ENCODE measurements around the gene AIDA.
A peak's percentile ranks its signal among the peaks of the same experiment; 100 is the strongest.

The AIDA gene

DNA sequence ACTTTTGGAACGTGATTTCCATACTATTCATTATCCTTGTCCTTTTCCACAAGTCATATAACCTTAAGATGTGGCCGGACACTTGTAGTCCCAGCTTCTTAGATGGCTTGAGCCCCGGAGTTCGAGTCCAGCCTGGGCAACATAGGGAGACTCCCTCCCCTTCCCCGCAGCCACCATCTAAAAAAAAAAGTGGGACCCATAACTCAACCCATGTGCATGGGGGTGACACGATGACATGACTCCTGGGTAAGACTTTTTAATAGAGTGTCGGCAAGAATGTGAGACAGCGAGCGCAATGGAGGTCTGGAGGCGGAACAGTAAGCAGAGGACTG is 68.7 kb downstream of the AIDA start:
- no peak for DNase-seq

DNA sequence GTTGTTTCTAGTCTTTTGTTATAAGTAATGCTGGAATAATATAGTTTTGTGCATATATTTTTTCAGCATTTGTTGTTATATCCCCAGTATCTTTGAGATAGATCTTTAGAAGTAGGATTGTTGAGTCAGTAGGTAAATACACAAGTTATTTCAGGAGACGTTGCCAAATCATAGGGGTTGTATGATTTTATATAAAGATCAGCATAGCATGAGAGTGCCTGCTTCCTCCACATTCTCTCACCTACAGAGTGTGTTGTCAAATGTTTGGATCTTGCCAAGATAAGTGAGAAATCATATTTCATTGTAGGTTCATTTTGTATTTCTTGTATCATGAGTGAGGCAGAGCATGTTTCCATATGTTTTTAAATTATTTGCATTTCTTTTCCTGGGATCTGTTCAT is 69.8 kb downstream of the AIDA start:
- no peak for DNase-seq

DNA sequence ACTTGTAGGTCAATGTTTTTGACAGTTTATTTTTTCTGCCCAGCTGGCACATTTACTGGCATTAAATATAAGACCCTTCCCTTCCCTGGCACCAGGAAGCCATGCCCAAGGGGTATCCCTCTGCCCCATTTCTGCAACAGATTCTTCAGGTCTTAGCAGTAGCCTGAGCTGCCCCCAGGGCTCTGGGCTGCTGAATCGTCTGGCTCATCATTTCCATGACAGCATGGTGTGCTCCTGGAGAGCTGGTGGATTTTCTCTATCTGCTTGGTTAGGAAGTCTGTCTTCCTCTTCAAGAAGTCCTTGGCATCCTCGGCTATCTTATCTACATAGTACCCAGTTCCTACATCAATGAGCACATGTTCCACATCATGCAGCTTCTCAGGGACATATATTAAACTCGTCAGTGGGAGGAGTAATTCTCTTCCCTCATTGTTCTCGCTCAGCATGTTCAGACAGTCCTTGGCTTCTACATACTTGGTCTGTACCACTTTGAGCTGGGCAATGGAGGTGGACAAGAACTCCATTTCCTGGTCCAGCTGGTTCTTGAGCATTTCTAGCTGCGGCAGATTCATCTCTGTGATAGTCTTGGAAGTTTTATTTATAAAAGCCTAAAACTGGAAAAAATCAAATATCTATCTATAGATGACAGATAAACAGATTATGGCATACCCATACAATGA is 70.9 kb downstream of the AIDA start:
- no peak for DNase-seq

DNA sequence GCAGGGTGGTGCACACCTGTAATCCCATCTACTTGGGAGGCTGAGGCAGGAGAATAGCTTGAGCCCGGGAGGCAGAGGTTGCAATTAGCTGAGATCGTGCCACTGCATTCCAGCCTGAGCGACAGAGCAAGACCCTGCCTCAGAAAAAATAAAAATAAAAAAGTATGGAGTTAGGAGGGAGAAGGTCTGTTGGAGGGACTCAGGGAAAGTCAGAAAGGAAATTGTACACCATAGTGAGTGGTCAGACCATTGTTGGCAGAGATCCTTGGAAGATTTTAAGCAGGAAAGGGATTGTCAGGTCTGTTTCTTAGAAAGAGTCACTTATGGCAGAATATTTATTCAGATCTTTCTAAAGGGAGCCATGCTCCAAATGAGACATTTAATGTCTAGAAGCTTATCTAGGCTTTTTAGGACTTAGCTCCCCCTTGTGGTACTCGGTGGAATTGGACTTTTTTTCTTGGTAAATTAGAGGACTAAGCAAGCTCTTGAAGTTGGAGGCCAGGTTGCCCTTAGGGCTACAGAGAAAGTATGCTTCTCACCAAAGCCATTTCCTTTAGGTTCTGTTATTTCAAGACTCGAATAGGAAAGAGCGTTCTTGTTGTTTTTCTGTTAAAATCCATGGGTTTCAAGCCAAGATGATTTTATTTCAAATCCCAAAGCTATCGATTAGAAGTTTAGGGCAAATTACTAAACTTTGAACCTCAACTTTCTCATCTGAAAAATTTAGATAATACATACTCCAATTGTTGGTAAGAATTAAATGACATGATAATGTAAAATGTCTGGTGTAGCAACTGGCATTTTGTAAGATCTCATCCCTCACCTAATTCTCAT is 77.9 kb downstream of the AIDA start:
- DNase-seq = peak; percentile 73

DNA sequence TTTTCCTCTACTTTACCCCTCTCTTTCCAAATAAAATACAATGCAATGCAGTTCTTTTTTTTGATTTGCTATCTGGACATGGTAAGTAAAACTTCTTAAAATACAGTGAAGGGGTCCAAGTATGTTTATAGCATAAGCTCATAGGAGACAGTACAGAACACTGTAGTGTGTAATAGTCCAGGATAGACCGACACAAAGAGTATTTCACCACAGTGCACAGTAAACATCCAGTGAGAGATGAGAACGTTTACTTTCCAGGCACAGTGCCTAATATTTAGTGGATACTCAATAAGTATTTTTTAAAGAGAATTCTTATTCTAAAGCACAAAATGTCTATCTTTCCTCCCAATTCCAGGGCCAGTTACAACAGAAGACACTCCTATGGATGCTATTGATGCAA is 79.5 kb downstream of the AIDA start:
- no peak for DNase-seq

DNA sequence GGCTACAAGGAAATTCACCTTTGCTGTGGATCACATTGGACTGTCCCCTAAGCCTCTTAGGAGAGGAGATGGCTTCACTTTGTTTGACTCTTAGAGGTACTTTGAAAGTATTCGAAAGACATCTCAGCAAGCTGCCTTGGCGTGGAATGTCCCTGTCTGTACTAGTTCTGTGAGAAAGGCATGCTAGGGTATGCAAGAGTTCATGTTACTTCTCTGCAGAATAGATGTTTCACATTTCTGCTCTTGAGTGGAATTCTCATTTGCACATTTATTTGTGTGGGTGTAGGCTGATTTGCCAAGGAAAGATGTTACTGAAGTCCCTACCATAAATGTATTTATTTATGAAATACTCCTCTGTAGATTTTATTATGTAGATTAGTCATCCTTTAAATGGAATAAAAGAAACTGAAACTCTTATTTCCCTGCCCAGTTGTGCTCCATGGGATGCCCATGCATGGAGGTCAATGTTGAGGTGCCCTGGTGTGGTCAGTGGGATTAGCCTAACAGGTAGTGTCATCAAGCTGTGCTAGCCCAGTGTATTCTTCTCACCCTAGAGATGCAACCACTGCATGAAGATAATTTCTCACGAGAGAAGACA is 80.6 kb downstream of the AIDA start:
- DNase-seq = no peak

DNA sequence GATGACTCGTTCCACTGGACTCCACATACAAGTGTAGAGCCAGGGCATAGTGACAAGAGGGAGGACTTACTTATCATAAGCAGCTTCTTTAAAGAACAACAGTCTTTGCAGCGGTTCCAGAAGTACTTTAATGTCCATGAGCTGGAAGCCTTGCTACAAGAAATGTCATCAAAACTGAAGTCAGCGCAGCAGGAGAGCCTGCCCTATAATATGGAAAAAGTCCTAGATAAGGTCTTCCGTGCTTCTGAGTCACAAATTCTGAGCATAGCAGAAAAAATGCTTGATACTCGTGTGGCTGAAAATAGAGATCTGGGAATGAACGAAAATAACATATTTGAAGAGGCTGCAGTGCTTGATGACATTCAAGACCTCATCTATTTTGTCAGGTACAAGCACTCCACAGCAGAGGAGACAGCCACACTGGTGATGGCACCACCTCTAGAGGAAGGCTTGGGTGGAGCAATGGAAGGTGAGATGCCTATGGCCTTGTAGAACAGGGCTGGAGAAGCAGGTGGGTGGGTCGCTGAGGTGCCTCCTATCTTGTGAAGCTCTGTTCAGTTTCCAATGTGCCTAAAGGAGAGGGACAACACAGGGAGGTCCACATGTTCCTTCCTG is 82.3 kb downstream of the AIDA start:
- no peak for DNase-seq

DNA sequence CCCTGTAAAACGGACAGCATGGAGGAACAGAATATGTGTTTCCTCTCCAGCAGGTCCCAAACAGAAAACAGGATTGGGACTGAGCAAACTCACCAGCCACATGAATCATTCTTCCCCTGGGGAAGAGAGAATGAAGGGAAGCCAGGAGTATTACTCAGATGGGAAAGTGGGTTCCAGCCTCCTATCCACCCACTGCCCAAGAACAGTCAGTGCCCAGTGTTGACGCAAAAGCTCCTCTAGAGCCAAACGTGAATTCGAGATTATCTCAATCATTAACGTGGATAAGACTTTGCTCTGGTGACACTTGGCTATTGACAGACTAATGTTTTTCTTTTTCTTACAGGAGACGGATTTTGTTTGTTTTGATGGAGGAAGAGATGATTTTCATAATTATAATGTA is 85.1 kb downstream of the AIDA start:
- no peak for DNase-seq

DNA sequence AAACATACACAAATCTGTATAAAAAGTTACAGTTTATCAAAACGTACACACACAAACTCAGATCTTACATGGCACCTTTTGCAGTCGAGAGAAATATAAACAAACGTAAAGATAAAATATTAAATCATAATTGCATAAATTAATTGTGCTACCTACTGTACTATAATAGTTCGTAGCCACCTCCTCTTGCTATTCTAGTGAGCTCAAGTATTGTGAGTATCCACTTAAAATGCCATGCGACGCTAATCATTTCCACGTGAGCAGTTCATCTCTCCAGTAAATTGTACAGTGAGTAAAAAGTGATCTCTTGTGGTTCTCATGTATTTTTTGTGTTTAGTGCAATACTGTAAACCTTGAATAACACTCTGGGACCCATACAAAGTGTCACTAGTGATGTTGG is 88.1 kb downstream of the AIDA start:
- DNase-seq = no peak

DNA sequence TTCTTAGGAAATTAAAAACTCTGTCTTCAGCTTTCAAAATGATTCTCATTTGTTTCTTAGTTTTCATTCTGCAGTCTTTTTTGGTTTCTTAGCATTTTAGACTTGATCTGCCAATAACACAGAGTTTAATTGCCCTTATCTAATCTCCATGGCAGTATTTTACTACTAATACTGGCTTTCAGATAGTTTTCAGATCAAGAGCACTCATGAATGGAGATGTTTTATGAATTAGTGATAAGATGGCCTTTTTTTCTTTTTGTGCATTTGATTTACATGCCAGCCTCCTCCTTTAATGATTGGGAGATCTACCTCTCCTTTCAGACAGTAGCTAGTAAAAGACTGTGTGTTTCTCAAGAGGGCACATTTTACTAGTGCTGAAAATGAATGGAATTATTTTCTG is 88.8 kb downstream of the AIDA start:
- no peak for DNase-seq

DNA sequence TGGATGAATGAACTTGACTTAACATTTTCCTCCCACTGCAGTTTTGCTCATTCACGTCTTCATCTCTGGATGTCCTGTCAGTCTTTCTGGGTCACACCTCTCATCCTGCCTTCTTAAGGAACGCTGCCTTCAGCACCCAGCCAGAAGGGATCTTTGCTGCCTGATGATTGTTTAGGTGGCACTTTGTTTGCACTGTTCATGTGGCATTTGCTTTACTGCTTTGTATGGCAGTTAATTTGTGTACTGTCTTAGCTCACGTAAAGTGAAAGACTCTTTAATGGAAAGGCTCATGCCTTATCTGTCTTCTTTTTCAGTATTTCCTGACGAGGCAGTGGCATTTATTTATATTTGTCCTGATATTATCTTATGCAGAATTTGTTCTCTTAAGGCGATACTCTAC is 89.5 kb downstream of the AIDA start:
- no peak for DNase-seq

DNA sequence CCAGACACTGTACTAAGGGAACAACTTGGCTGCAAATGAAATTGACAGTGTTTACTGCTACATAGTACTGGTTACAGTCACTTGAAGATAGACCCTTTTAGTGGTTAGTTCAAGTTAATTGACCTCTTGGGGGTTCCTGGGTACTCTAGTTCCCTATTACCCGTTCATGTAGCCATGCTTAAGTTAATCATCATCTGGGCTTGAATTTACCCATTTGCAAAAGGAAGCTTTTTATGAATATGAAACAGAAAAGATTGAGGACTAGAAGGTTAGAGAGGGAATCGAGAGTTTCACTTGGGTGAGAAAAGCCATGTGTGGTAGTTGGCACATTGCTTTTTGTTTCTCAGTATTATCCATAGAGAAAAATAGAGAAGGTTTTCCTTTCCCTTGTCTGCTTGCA is 91.7 kb downstream of the AIDA start:
- DNase-seq = no peak

DNA sequence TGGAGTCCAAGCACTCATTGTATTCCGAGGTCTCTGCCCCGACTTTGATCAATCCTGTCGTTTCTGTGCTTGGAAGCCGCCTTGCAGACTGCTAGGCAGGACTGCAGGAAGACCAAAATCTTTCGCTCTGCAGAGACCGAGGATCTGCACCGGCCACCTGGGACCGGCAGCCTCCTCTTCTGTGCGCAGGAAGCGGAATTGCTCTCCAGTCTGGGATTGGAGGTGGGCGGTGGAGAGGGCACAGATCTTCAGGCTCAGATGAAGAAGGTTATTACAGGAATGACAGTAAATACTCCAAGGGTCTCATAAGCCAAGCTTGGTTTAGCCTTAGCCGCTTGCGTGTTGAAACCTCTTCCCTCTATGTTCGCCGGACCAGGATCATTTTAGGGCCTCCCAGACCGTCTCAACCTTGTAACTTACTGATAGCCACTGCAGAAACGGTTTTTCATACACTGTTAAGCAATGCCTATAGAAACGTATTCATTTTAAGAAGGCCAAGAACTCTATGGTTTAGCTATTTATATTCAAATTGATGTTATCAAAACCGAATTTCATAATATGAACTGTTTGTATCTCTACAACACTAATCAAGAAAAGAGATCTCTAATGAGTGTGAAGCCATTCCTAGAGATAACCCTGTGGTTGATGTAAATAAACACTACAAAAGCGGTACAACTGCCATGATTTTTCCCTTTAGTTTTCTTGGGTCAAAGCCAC is 93.3 kb downstream of the AIDA start:
- DNase-seq = peak; percentile 31
